Stimulated activated CD4-positive, alpha-beta T cell treated with anti-CD3 and anti-CD28 coated beads, TNF-alpha, amount 100 ng/mL, for 24 hours (primary cell): ENCODE measurements around the gene KCNN2.

Experiments used
- DNase-seq, 3 experiments: peaks; one replicate each; pipeline ENCODE4 v3.0.0-alpha.2; 2020; ENCODE audit warnings: low read depth in 3 of 3

The KCNN2 gene

GRCh38 chr5:114361724-114362196, at the start of gene KCNN2:
TSS of gene KCNN2 (plus strand) at chr5:114362070. CDS start at chr5:114362140, 70 bp downstream.
- DNase-seq = no peak

GRCh38 chr5:114312658-114313057, 49.2 kb upstream of the KCNN2 start:
- no peak for DNase-seq

- DNase-seq = no peak
Observed at GRCh38 chr5:114314061-114314460, 47.8 kb upstream of the KCNN2 start.

GRCh38 chr5:114316167-114316566, 45.7 kb upstream of the KCNN2 start:
- no peak for DNase-seq

- DNase-seq = no peak
Observed at GRCh38 chr5:114317751-114318150, 44.1 kb upstream of the KCNN2 start.

- no peak for DNase-seq
Observed at GRCh38 chr5:114319236-114319635, 42.6 kb upstream of the KCNN2 start.

- DNase-seq = no peak
Observed at GRCh38 chr5:114319821-114320220, 42.0 kb upstream of the KCNN2 start.

GRCh38 chr5:114324282-114324681, 37.6 kb upstream of the KCNN2 start:
- DNase-seq = no peak

GRCh38 chr5:114325541-114325940, 36.3 kb upstream of the KCNN2 start:
- no peak for DNase-seq

GRCh38 chr5:114327474-114327873, 34.4 kb upstream of the KCNN2 start:
- DNase-seq = no peak

- DNase-seq = no peak
Observed at GRCh38 chr5:114327987-114328386, 33.9 kb upstream of the KCNN2 start.

- no peak for DNase-seq
Observed at GRCh38 chr5:114330916-114331531, 30.8 kb upstream of the KCNN2 start.

- DNase-seq = no peak
Observed at GRCh38 chr5:114332493-114332892, 29.4 kb upstream of the KCNN2 start.

- no peak for DNase-seq
Observed at GRCh38 chr5:114332925-114333324, 28.9 kb upstream of the KCNN2 start.

GRCh38 chr5:114335391-114335790, 26.5 kb upstream of the KCNN2 start:
- no peak for DNase-seq

- DNase-seq = no peak
Observed at GRCh38 chr5:114339108-114339507, 22.8 kb upstream of the KCNN2 start.

- DNase-seq = no peak
Observed at GRCh38 chr5:114346181-114346580, 15.7 kb upstream of the KCNN2 start.

- no peak for DNase-seq
Observed at GRCh38 chr5:114355086-114355830, 6.6 kb upstream of the KCNN2 start.

GRCh38 chr5:114358329-114358728, 3.5 kb upstream of the KCNN2 start:
- no peak for DNase-seq

GRCh38 chr5:114360357-114360756, 1.5 kb upstream of the KCNN2 start:
- no peak for DNase-seq

- peak in 1 of 3 experiments; percentile 0 for DNase-seq
Observed at GRCh38 chr5:114360816-114361723, 800 bp upstream of the KCNN2 start.
